Measurements from ENCODE around the gene NEU2. TPM values are rescaled to one million over a fixed set of nuclear protein-coding genes. Genes with fewer than 3 reads are reported as not detected.

NEU2 gene
- total and polyA plus RNA-seq, 2 of the 13 experiments (the other 11 are each of a cell fraction or from before 2014, with no cell fraction given): not detected

DNA sequence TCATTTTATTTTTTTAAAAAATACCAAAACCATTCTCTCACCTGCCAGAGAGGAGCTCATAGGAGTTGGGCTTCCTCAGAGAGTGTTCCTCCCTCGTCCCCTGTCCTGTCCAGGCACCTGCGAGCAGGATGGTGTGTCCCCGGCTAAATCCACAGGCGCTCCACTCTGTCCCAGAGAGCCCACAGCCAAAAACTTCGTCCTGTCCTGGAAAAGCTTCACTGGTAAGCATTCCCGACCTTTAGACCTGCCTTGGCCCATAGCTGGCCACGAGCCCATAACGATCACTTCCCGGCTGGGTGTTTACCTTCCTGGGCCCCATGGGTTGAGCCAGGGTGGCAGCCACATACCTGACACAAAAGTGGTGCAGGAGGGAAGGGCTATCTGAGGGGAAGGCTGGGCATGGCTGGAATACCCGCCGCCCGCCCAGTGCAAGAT lies 19.4 kb upstream of the NEU2 start, which contains the start of gene NGEF (continued):
- TF ChIP-seq, protein P1, sequence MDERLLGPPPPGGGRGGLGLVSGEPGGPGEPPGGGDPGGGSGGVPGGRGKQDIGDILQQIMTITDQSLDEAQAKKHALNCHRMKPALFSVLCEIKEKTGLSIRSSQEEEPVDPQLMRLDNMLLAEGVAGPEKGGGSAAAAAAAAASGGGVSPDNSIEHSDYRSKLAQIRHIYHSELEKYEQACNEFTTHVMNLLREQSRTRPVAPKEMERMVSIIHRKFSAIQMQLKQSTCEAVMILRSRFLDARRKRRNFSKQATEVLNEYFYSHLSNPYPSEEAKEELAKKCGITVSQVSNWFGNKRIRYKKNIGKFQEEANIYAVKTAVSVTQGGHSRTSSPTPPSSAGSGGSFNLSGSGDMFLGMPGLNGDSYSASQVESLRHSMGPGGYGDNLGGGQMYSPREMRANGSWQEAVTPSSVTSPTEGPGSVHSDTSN (CRISPR knock-in tag; IDR thresholded peaks at IDR 0.05): no peak
- TF ChIP-seq, protein P2, sequence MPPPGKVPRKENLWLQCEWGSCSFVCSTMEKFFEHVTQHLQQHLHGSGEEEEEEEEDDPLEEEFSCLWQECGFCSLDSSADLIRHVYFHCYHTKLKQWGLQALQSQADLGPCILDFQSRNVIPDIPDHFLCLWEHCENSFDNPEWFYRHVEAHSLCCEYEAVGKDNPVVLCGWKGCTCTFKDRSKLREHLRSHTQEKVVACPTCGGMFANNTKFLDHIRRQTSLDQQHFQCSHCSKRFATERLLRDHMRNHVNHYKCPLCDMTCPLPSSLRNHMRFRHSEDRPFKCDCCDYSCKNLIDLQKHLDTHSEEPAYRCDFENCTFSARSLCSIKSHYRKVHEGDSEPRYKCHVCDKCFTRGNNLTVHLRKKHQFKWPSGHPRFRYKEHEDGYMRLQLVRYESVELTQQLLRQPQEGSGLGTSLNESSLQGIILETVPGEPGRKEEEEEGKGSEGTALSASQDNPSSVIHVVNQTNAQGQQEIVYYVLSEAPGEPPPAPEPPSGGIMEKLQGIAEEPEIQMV (CRISPR knock-in tag; IDR thresholded peaks at IDR 0.05; ENCODE audit: low read depth): peak; percentile 91
- TF ChIP-seq TBX3 (IDR thresholded peaks at IDR 0.05; ENCODE audit: borderline replicate concordance): no peak
- TF ChIP-seq, protein P3, sequence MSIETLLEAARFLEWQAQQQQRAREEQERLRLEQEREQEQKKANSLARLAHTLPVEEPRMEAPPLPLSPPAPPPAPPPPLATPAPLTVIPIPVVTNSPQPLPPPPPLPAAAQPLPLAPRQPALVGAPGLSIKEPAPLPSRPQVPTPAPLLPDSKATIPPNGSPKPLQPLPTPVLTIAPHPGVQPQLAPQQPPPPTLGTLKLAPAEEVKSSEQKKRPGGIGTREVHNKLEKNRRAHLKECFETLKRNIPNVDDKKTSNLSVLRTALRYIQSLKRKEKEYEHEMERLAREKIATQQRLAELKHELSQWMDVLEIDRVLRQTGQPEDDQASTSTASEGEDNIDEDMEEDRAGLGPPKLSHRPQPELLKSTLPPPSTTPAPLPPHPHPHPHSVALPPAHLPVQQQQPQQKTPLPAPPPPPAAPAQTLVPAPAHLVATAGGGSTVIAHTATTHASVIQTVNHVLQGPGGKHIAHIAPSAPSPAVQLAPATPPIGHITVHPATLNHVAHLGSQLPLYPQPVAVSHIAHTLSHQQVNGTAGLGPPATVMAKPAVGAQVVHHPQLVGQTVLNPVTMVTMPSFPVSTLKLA (IDR thresholded peaks at IDR 0.05): peak; percentile 47; the same call in 1 of the 2 replicates
- TF ChIP-seq ZNF720 (CRISPR knock-in tag; IDR thresholded peaks at IDR 0.05): no peak
- TF ChIP-seq STAT5B (CRISPR knock-in tag; IDR thresholded peaks at IDR 0.05): no peak
- TF ChIP-seq ZNF550 (CRISPR knock-in tag; IDR thresholded peaks at IDR 0.05; ENCODE audit: borderline replicate concordance): no peak
- TF ChIP-seq, protein P4, sequence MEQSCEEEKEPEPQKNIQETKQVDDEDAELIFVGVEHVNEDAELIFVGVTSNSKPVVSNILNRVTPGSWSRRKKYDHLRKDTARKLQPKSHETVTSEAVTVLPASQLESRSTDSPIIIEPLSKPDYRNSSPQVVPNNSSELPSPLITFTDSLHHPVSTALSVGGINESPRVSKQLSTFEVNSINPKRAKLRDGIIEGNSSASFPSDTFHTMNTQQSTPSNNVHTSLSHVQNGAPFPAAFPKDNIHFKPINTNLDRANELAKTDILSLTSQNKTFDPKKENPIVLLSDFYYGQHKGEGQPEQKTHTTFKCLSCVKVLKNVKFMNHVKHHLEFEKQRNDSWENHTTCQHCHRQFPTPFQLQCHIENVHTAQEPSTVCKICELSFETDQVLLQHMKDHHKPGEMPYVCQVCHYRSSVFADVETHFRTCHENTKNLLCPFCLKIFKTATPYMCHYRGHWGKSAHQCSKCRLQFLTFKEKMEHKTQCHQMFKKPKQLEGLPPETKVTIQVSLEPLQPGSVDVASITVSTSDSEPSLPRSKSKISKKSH (CRISPR knock-in tag; IDR thresholded peaks at IDR 0.05; ENCODE audit: borderline replicate concordance): peak; percentile 83; the same call in 1 of the 2 replicates
- peak; percentile 76; the same call in 1 of the 2 replicates for TF ChIP-seq RELA (CRISPR knock-in tag; IDR thresholded peaks at IDR 0.05)
- TF ChIP-seq, protein P5, sequence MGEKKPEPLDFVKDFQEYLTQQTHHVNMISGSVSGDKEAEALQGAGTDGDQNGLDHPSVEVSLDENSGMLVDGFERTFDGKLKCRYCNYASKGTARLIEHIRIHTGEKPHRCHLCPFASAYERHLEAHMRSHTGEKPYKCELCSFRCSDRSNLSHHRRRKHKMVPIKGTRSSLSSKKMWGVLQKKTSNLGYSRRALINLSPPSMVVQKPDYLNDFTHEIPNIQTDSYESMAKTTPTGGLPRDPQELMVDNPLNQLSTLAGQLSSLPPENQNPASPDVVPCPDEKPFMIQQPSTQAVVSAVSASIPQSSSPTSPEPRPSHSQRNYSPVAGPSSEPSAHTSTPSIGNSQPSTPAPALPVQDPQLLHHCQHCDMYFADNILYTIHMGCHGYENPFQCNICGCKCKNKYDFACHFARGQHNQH (CRISPR knock-in tag; IDR thresholded peaks at IDR 0.05): peak; percentile 94
- TF ChIP-seq HNF4A (CRISPR knock-in tag; IDR thresholded peaks at IDR 0.05): peak; percentile 99
- TF ChIP-seq, protein P6, sequence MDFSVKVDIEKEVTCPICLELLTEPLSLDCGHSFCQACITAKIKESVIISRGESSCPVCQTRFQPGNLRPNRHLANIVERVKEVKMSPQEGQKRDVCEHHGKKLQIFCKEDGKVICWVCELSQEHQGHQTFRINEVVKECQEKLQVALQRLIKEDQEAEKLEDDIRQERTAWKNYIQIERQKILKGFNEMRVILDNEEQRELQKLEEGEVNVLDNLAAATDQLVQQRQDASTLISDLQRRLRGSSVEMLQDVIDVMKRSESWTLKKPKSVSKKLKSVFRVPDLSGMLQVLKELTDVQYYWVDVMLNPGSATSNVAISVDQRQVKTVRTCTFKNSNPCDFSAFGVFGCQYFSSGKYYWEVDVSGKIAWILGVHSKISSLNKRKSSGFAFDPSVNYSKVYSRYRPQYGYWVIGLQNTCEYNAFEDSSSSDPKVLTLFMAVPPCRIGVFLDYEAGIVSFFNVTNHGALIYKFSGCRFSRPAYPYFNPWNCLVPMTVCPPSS (IDR thresholded peaks at IDR 0.05): no peak
- peak; percentile 6; the same call in 1 of the 2 replicates for TF ChIP-seq BHLHE40 (IDR thresholded peaks at IDR 0.05; ENCODE audit: low read length)
- TF ChIP-seq CC2D1A (CRISPR knock-in tag; IDR thresholded peaks at IDR 0.05): no peak
- TF ChIP-seq RNF2 (conservative IDR thresholded peaks at IDR 0.05; ENCODE audit: low read depth): no peak
- TF ChIP-seq MAFK (conservative IDR thresholded peaks at IDR 0.05 in 1 of 2, IDR thresholded peaks at IDR 0.05 in 1 of 2; ENCODE audit: low read length in 2 of 2): no peak
- peak; percentile 83 for TF ChIP-seq ZNF564 (CRISPR knock-in tag; IDR thresholded peaks at IDR 0.05)
- peak; percentile 80 for TF ChIP-seq CEBPG (CRISPR knock-in tag; IDR thresholded peaks at IDR 0.05)
- no peak for TF ChIP-seq GLI4 (CRISPR knock-in tag; IDR thresholded peaks at IDR 0.05; ENCODE audit: borderline replicate concordance)
- TF ChIP-seq PITX1 (CRISPR knock-in tag; IDR thresholded peaks at IDR 0.05): peak; percentile 73; the same call in 1 of the 2 replicates
- TF ChIP-seq BORCS8-MEF2B (CRISPR knock-in tag; IDR thresholded peaks at IDR 0.05): peak; percentile 87

All from HepG2 (cell line).